GM21447 (cell line): ENCODE results near the gene LIG4.
A peak's percentile ranks its signal among the peaks of the same experiment; 100 is the strongest.

Experiments used
- ATAC-seq: cut with Tn5 transposase; IDR thresholded peaks from one replicate; pipeline ENCODE4 v1.9.1; 2021; ENCODE audit not compliant: unreplicated experiment

The LIG4 gene

GRCh38 chr13:108194435-108194936, 20.9 kb downstream of the LIG4 start:
- ATAC-seq, result no peak

GRCh38 chr13:108193806-108194205, 21.5 kb downstream of the LIG4 start:
- no peak for ATAC-seq

- ATAC-seq, result no peak
Measured at GRCh38 chr13:108190897-108191296, 24.4 kb downstream of the LIG4 start.

- ATAC-seq, result no peak
Measured at GRCh38 chr13:108188260-108188659, 27.1 kb downstream of the LIG4 start.

- ATAC-seq, result no peak
Measured at GRCh38 chr13:108185223-108185622, 30.1 kb downstream of the LIG4 start.

- ATAC-seq, result no peak
Measured at GRCh38 chr13:108182652-108183051, 32.7 kb downstream of the LIG4 start.

GRCh38 chr13:108178078-108178477, 37.3 kb downstream of the LIG4 start:
- ATAC-seq, result no peak

GRCh38 chr13:108176685-108177274, 38.6 kb downstream of the LIG4 start:
- ATAC-seq, result peak; percentile 63

GRCh38 chr13:108168929-108169328, 46.4 kb downstream of the LIG4 start:
- no peak for ATAC-seq

- ATAC-seq, result no peak
Measured at GRCh38 chr13:108166078-108166477, 49.3 kb downstream of the LIG4 start.

GRCh38 chr13:108158746-108159145, 56.6 kb downstream of the LIG4 start:
- no peak for ATAC-seq
